Activated CD4-positive, alpha-beta T cell treated with anti-CD3 and anti-CD28 coated beads for 36 hours (primary cell): ENCODE data around the gene BFSP1. TPM values are rescaled to one million over a fixed set of nuclear protein-coding genes. Genes with fewer than 3 reads are reported as not detected.
A peak's percentile ranks its signal among the peaks of the same experiment; 100 is the strongest.

Experiments
- ATAC-seq: fragments of 200-7000 bp; cut with Tn5 transposase; one replicate; pipeline ENCODE4 v1.10.0; 2021; ENCODE audit warnings: mild to moderate bottlenecking, moderate library complexity
- CTCF ChIA-PET: fragments of 350-600 bp; sonication (Branson Sonifier 250); formaldehyde crosslinking; loops from one replicate; lab custom pipeline; 2021; ENCODE audit warnings: antibody characterized with exemption; lab: Charles Lee
- POLR2A ChIA-PET: fragments of 350-600 bp; sonication (Branson Sonifier 250); formaldehyde crosslinking; loops from one replicate; lab custom pipeline; 2021; ENCODE audit warnings: antibody characterized with exemption, inconsistent platforms; lab: Charles Lee
- DNase-seq: peaks from one replicate; pipeline ENCODE4 v3.0.0-alpha.2; 2020
- H3K27ac Mint-ChIP-seq: one replicate; pipeline ENCODE4 v1.8.0; 2021; ENCODE audit warnings: mixed read lengths
- H3K27me3 Mint-ChIP-seq: one replicate; pipeline ENCODE4 v1.8.0; 2021; ENCODE audit warnings: mixed read lengths
- H3K36me3 Mint-ChIP-seq: one replicate; pipeline ENCODE4 v1.8.0; 2021; ENCODE audit warnings: low read depth, mixed read lengths
- H3K4me1 Mint-ChIP-seq: one replicate; pipeline ENCODE4 v1.8.0; 2021; ENCODE audit warnings: mixed read lengths
- H3K4me3 Mint-ChIP-seq: one replicate; pipeline ENCODE4 v1.8.0; 2021; ENCODE audit warnings: mild to moderate bottlenecking, moderate library complexity, mixed read lengths
- H3K9me3 Mint-ChIP-seq: one replicate; pipeline ENCODE4 v1.8.0; 2021; ENCODE audit warnings: low read depth, mixed read lengths
- intact Hi-C, 2 experiments: fragments of 100-400 bp; cut with DNase I in 1 of 2; cut with micrococcal nuclease in 1 of 2; formaldehyde crosslinking; loops; one replicate each; pipeline versions ENCODE4 v1.14.2 to v1.15.1; 2022 to 2024; cut with DNase I, micrococcal nuclease
- total RNA-seq, 2 experiments: library from RNA; stranded (reverse); gene quantifications; one replicate each; pipeline ENCODE4 v1.2.3, GENCODE V29; 2021

The BFSP1 gene
- total RNA-seq, 2 experiments from 2014 or later = 0.12 to 0.23 TPM

DNA sequence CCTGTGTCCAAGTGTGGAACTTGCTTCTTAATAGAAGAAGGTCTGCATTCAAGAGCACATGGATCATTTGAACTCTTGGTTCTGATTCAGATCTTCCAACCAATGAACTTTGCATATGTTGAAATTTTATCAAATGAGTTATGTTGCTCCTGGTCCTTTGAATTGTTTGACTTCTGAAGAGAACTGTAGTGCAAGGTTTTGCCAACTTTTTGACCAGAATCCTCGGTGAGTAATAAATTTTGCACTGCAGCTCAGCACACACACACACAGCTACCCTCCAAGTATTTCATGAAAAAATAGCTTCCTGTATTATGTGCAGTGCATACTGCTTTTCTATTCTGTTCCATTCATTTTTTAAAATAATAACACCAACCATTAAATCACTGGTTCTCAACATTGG, 67.5 kb downstream of the BFSP1 start:
- Mint-ChIP-seq H3K27ac (no peak overlapping the region), H3K4me3 (no peak overlapping the region)
- intact Hi-C loops = no loop called here

DNA sequence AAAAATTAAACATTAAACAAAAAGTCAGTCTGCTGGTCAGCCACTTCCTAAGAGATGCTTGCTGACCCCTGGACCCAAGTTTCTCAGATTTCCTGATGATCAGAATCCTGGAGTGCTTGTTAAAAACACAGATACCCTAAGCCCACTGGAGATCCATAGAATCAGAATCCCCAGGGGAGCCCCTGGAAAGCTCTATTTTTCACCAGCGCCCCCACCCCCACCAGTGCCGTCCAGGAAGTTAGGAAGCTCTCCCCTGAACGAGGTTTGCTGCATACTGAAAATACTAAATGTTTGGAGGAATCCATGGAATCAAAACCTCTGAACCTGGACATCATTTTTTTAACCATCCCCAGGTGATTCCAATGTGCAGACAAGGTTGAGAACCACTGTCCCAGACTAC, 69.2 kb downstream of the BFSP1 start:
- peaks cover 2% of the 10 kb centered on the region for H3K27me3 Mint-ChIP-seq
- no peaks in the 10 kb centered on the region for H3K9me3 Mint-ChIP-seq
- intact Hi-C loops = no loop called here
- H3K4me1 Mint-ChIP-seq = peaks cover 2% of the 10 kb centered on the region
- POLR2A ChIA-PET = no interaction called here
- no peak for ATAC-seq
- no peaks in the 10 kb centered on the region for H3K36me3 Mint-ChIP-seq
- H3K4me3 Mint-ChIP-seq = no peak overlapping the region
- no peak overlapping the region for H3K27ac Mint-ChIP-seq
- no peak for DNase-seq
- CTCF ChIA-PET = no interaction called here

More for the DNA sequence above, 67.5 kb downstream of the BFSP1 start:
- H3K27me3 Mint-ChIP-seq = no peaks in the 10 kb centered on the region
- CTCF ChIA-PET = interaction anchor here (0.6 kb wide), 1 partner anchor 169 kb away, joined by 3 read pairs; no protein-coding TSS in a partner anchor
- no peaks in the 10 kb centered on the region for H3K36me3 Mint-ChIP-seq
- H3K4me1 Mint-ChIP-seq = peaks cover 2% of the 10 kb centered on the region
- no peaks in the 10 kb centered on the region for H3K9me3 Mint-ChIP-seq
- DNase-seq = no peak
- no peak for ATAC-seq
- POLR2A ChIA-PET = no interaction called here

DNA sequence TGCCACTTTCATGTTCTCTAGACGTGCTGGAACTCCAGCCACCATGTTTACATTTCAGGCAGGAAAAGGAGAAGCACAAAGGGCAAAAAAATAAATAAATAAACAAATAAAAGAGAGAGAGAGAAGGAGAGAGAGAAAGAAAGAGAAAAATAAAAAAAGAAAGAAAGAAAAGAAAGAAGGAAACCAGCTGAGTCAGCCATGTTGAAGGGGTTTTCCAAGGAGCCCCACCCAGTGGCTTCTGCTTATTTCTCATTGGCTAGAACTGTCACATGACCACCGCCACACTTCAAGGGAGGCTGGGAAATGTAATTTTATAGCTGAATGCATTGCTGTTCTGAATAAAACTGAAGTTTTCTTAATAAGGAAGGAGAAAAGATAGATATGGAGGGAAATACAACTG, 71.1 kb downstream of the BFSP1 start:
- POLR2A ChIA-PET = no interaction called here
- Mint-ChIP-seq H3K36me3 (no peaks in the 10 kb centered on the region), H3K4me1 (peaks cover 2% of the 10 kb centered on the region), H3K9me3 (no peaks in the 10 kb centered on the region), H3K27ac (peak overlapping the region; percentile 26), H3K4me3 (no peak overlapping the region), H3K27me3 (peaks cover 8% of the 10 kb centered on the region)
- ATAC-seq (no peak), DNase-seq (peak; percentile 29)
- intact Hi-C loops = no loop called here
- CTCF ChIA-PET = interaction anchor here (0.7 kb wide), 1 partner anchor 833 kb away, joined by 3 read pairs; no protein-coding TSS in a partner anchor

DNA sequence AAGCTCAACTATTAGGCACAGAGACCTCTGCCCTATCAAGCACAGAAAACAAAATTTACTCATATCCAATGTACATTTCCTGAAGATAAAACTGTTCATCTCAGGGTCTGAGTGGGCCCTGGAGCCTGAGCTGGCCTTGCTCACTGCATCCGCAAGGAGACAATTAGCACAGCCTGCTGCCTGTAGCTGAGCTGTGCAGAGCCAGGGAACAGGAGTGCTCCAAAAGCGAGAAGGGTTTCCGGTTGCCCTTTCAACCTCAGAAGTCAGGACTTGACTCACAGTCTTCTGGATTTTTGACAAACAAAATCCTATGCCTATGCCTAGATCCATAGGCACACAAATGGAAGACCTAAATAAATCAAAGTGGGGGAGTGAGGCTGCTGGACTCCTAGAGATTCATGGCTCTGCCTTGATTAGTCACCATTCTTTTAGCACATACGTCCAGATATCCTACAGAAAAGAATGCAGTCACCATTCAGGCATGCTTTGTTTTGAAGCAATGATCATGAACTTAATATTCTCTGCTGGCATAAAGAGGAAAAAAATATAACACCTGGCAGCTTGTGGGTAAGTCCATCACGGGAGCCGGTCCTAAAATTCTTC, 73.5 kb downstream of the BFSP1 start:
- no peak for DNase-seq
- peaks cover 2% of the 10 kb centered on the region for H3K4me1 Mint-ChIP-seq
- intact Hi-C loops = no loop called here
- CTCF ChIA-PET = no interaction called here
- no peak overlapping the region for H3K4me3 Mint-ChIP-seq
- no peaks in the 10 kb centered on the region for H3K9me3 Mint-ChIP-seq
- peaks cover 18% of the 10 kb centered on the region for H3K27me3 Mint-ChIP-seq
- no peak for ATAC-seq
- POLR2A ChIA-PET = no interaction called here
- no peaks in the 10 kb centered on the region for H3K36me3 Mint-ChIP-seq
- no peak overlapping the region for H3K27ac Mint-ChIP-seq

DNA sequence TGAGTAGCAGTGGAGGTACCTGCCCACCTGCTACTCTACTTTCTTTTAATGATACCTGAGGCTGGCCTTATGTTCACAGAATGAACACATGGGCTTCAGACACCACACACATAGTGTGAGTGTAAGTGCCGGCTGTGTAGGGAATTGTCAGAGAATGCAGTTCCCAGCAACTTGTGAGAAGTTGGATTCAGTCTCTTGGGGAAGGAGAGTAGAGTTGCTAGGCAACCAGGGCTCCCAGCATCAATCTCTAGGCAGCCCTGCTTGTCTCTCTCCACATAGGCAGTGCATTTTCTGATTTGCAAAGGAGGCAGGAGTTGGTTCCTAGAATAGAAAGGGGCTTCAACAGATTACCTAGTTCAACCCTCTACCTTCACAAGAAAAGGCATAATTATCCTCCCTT, 74.1 kb downstream of the BFSP1 start:
- DNase-seq (no peak), ATAC-seq (no peak)
- Mint-ChIP-seq H3K36me3 (no peaks in the 10 kb centered on the region), H3K27ac (no peak overlapping the region), H3K27me3 (peaks cover 19% of the 10 kb centered on the region), H3K9me3 (no peaks in the 10 kb centered on the region), H3K4me3 (no peak overlapping the region), H3K4me1 (peaks cover 2% of the 10 kb centered on the region)
- ChIA-PET CTCF (no interaction called here), POLR2A (no interaction called here)
- intact Hi-C loops = no loop called here

DNA sequence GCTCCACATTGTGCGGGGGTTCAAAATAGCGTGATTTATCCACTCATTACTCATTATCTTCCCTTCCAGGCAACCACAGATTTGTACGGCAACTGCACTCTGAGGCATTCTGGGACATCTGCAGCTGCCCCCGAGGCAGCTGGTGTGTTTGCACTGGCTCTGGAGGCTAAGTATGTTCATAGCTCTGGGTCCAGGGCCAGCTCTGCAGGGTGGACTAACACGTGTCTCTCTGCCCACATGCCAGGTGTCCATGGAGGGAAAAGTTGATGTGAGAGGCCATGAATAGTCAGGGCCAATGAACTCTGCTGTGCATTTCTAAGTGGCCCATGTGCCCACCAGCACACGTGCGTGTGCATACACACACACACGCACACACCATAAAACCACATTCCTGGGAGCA, 74.9 kb downstream of the BFSP1 start:
- Mint-ChIP-seq H3K27ac (no peak overlapping the region), H3K4me3 (no peak overlapping the region), H3K27me3 (peaks cover 22% of the 10 kb centered on the region), H3K9me3 (no peaks in the 10 kb centered on the region), H3K36me3 (no peaks in the 10 kb centered on the region), H3K4me1 (peaks cover 2% of the 10 kb centered on the region)
- ChIA-PET CTCF (interaction anchor here (0.5 kb wide), 1 partner anchor 52 kb away, joined by 4 read pairs; no protein-coding TSS in a partner anchor), POLR2A (no interaction called here)
- intact Hi-C loops = no loop called here
- no peak for DNase-seq
- ATAC-seq = no peak

DNA sequence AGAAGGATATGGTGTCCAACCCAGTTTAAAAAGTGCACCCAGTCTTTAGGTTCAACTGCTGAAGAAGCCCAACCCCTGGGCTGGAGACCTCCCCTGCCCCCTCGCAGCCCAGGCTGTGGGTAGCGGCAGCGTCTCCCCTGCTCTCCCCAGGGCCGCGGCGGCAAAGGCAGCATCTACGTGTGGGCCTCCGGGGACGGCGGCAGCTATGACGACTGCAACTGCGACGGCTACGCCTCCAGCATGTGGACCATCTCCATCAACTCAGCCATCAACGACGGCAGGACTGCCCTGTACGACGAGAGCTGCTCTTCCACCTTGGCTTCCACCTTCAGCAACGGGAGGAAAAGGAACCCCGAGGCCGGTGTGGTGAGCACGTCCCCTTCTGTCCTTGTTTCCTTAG, 77.6 kb downstream of the BFSP1 start:
- DNase-seq (no peak), ATAC-seq (no peak)
- H3K27ac Mint-ChIP-seq = no peak overlapping the region
- ChIA-PET POLR2A (no interaction called here), CTCF (no interaction called here)
- intact Hi-C loops = no loop called here
- H3K27me3 Mint-ChIP-seq = peaks cover 23% of the 10 kb centered on the region
- no peaks in the 10 kb centered on the region for H3K4me1 Mint-ChIP-seq
- H3K4me3 Mint-ChIP-seq = no peak overlapping the region
- H3K9me3 Mint-ChIP-seq = no peaks in the 10 kb centered on the region
- no peaks in the 10 kb centered on the region for H3K36me3 Mint-ChIP-seq

DNA sequence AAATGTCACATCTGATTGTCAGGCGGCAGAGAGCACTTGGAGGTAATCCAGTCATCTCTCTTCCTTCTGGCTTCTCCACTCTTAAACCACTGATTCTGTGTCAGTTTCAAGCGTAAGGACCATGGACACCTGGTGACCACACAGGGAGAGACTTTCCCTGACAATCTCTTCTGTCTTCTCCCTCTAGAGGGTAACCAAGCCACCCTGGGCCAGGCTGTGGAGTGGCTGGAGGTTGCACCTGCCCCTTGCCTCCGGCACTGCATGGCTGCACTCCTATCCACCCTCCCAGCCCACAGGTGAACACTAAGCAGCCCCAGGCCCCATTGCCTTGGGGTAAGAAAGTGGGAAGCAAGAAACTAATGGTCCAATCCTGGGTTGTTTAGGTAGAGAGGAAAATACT, 78.7 kb downstream of the BFSP1 start:
- ChIA-PET POLR2A (no interaction called here), CTCF (no interaction called here)
- Mint-ChIP-seq H3K27ac (no peak overlapping the region), H3K36me3 (no peaks in the 10 kb centered on the region), H3K9me3 (no peaks in the 10 kb centered on the region), H3K27me3 (peaks cover 21% of the 10 kb centered on the region), H3K4me1 (no peaks in the 10 kb centered on the region), H3K4me3 (no peak overlapping the region)
- DNase-seq = no peak
- intact Hi-C loops = no loop called here
- no peak for ATAC-seq

DNA sequence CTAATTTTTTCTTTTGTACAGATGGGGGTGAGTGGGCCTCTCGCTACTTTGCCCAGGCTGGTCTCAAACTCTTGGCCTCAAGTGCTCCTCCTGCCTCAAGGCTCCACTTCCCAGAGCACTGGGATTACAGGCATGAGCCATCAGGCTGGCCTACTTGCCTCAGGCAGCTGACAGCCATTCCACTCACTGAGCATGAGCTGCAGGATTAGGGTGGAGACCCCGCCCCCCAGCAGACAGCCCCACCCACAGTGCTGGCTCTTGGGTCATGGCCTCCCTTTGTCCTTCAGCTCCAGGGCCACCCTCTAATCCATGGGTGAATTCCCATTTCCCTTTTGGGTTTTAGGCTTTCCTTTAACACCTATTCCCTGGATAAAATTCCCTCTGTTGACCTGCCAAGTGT, 82.1 kb downstream of the BFSP1 start:
- Mint-ChIP-seq H3K4me3 (no peak overlapping the region), H3K4me1 (no peaks in the 10 kb centered on the region), H3K36me3 (no peaks in the 10 kb centered on the region), H3K9me3 (no peaks in the 10 kb centered on the region), H3K27me3 (peaks cover 18% of the 10 kb centered on the region), H3K27ac (no peak overlapping the region)
- ChIA-PET POLR2A (no interaction called here), CTCF (no interaction called here)
- intact Hi-C loops = no loop called here
- no peak for DNase-seq
- no peak for ATAC-seq

DNA sequence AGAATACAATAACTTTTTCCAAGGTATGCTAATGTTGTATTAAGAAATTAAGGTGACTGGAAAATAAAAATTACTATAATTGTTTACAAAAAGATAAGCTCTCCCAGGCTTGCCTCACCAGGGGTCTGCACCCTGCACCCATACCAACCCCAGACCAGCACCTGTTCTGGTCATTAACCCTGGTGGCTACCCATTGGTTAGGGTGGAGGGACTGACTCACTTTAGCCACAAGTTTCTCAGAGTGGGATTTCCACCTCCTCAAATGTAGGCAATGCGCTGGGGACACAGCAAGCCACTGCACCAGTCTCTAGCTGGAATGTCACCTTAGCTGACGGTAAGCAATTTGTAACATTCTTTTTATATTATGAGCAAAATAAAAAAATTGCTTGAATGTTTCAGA, 83.1 kb downstream of the BFSP1 start:
- no peak overlapping the region for H3K27ac Mint-ChIP-seq
- H3K36me3 Mint-ChIP-seq = no peaks in the 10 kb centered on the region
- ChIA-PET CTCF (no interaction called here), POLR2A (no interaction called here)
- no peaks in the 10 kb centered on the region for H3K9me3 Mint-ChIP-seq
- H3K4me3 Mint-ChIP-seq = no peak overlapping the region
- ATAC-seq (no peak), DNase-seq (no peak)
- intact Hi-C loops = no loop called here
- peaks cover 14% of the 10 kb centered on the region for H3K27me3 Mint-ChIP-seq
- no peaks in the 10 kb centered on the region for H3K4me1 Mint-ChIP-seq

DNA sequence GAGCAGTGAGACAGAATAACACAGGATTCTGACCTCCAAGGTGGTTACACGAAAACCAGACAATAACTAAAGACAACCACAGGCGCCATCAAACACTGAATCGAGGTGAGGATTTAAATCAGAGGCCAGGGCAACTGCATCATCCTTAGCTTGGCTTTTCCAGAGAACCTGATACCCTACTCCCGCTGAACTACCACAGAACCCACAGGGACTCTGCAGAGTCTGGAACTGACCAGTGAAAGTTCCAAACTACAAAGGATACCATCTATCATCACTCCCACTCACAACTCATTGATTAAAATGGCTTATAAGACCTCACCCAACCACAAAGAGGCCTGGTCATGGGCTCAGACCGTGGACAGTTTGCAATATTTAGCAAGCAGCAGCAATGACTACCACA, 85.0 kb downstream of the BFSP1 start:
- Mint-ChIP-seq H3K27ac (no peak overlapping the region), H3K4me3 (no peak overlapping the region), H3K4me1 (no peaks in the 10 kb centered on the region), H3K27me3 (peaks cover 17% of the 10 kb centered on the region), H3K9me3 (no peaks in the 10 kb centered on the region), H3K36me3 (no peaks in the 10 kb centered on the region)
- POLR2A ChIA-PET = no interaction called here
- ATAC-seq (no peak), DNase-seq (no peak)
- intact Hi-C loops = no loop called here
- CTCF ChIA-PET = interaction anchor here (1.2 kb wide), 1 partner anchor 15 kb away, joined by 5 read pairs; no protein-coding TSS in a partner anchor

DNA sequence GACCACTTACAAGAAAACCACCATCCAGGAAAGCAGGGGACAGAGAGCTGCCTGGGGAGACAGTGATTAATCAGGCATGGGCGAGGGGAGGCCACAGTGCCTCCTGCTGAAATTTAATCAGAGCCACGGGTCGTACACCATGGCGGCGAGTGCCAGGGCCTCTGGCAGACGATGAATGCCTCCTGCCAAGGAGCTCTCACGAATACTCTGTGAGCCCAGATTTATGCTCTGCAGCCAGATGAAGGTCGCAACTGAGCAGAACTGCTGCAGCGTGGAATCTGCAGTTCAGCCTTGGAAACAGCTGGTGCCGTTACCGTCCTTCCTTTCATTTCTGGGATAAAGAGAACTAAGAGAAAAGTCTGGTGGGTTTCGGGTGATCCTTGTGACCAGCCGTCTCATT, 85.6 kb downstream of the BFSP1 start:
- ChIA-PET POLR2A (no interaction called here), CTCF (no interaction called here)
- Mint-ChIP-seq H3K27ac (no peak overlapping the region), H3K4me1 (no peaks in the 10 kb centered on the region), H3K9me3 (no peaks in the 10 kb centered on the region), H3K27me3 (peaks cover 17% of the 10 kb centered on the region), H3K36me3 (no peaks in the 10 kb centered on the region), H3K4me3 (no peak overlapping the region)
- intact Hi-C loops = no loop called here
- ATAC-seq (no peak), DNase-seq (no peak)
